Spleen (tissue), 7 donors: ENCODE measurements around the gene LRRC34.

Experiments used
- POLR2A ChIP-seq, 3 donors: fragments of 450-650 bp; IDR thresholded peaks; one replicate each; pipeline ENCODE4 v1.5.1; 2017; ENCODE audit warnings: antibody characterized with exemption in 3 of 3, mild to moderate bottlenecking in 1 of 3
- TF ChIP-seq, protein P1 (sequence below), 11 experiments: fragments of 200-600 bp in 7 of 11; fragments of 450-650 bp in 4 of 11; sonication (generic) in 4 of 11; IDR thresholded peaks in 8 of 11; conservative IDR thresholded peaks in 3 of 11; 1 replicate in 7 of 11; 2 replicates in 4 of 11; pipeline versions ENCODE4 v1.4.0 to v1.8.0; 2016 to 2021; ENCODE audit warnings: antibody characterized with exemption in 11 of 11, inconsistent platforms in 4 of 11, mild to moderate bottlenecking in 1 of 11
- donor health status: DM: no; HTN: no; CAD: no; lungs with moderate emphysema.
- donor health status: DM: no; HTN: no; CAD: no.
- donor health status: DM: no; HTN: no; CAD: no.

GRCh38 chr3:169771497-169772304 is 41.0 kb downstream of the LRRC34 start:
- TF ChIP-seq, protein P1, sequence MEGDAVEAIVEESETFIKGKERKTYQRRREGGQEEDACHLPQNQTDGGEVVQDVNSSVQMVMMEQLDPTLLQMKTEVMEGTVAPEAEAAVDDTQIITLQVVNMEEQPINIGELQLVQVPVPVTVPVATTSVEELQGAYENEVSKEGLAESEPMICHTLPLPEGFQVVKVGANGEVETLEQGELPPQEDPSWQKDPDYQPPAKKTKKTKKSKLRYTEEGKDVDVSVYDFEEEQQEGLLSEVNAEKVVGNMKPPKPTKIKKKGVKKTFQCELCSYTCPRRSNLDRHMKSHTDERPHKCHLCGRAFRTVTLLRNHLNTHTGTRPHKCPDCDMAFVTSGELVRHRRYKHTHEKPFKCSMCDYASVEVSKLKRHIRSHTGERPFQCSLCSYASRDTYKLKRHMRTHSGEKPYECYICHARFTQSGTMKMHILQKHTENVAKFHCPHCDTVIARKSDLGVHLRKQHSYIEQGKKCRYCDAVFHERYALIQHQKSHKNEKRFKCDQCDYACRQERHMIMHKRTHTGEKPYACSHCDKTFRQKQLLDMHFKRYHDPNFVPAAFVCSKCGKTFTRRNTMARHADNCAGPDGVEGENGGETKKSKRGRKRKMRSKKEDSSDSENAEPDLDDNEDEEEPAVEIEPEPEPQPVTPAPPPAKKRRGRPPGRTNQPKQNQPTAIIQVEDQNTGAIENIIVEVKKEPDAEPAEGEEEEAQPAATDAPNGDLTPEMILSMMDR (IDR thresholded peaks at IDR 0.05 in 8 of 11, conservative IDR thresholded peaks at IDR 0.05 in 3 of 11), result no peak
- no peak for TF ChIP-seq POLR2A (IDR thresholded peaks at IDR 0.05)
